K562 (cell line): ENCODE measurements around the gene ICE2. TPM values are rescaled to one million over a fixed set of nuclear protein-coding genes. Genes with fewer than 3 reads are reported as not detected.
A peak's percentile ranks its signal among the peaks of the same experiment; 100 is the strongest.

Experiments
- ARID3A ChIP-seq: IDR thresholded peaks from 2 replicates; pipeline ENCODE4 v1.6.1; 2012; ENCODE audit warnings: low read depth, low read length, improper control_type of control experiment, borderline replicate concordance
- BCOR ChIP-seq: fragments of 450-650 bp; IDR thresholded peaks from 2 replicates; pipeline ENCODE4 v1.6.1; 2016
- CCAR2 ChIP-seq: fragments of 200-400 bp; formaldehyde crosslinking; IDR thresholded peaks from 2 replicates; pipeline ENCODE4 v1.6.1; 2017; ENCODE audit warnings: mild to moderate bottlenecking, low read depth, low read length
- DMBX1 ChIP-seq: fragments of 250-450 bp; sonication (Bioruptor Pico); IDR thresholded peaks from 2 replicates; pipeline ENCODE4 v1.8.0; 2022; ENCODE audit warnings: inconsistent platforms, mild to moderate bottlenecking, moderate library complexity, borderline replicate concordance
- ELF1 ChIP-seq: fragments of 200-800 bp; sonication (Bioruptor generic); IDR thresholded peaks from 2 replicates; pipeline ENCODE4 v1.6.1; 2016; ENCODE audit warnings: missing genetic modification characterization, missing compliant biosample characterization
- ESRRA ChIP-seq: fragments of 450-650 bp; IDR thresholded peaks from 2 replicates; pipeline ENCODE4 v1.6.1; 2014; ENCODE audit warnings: low read depth, mild to moderate bottlenecking, moderate library complexity, borderline replicate concordance
- GTF2B ChIP-seq: IDR thresholded peaks from 2 replicates; pipeline ENCODE4 v1.6.1; 2011; ENCODE audit not compliant: insufficient read length; ENCODE audit errors: extremely low read depth
- HDAC1 ChIP-seq, 2 experiments: fragments of 450-650 bp; IDR thresholded peaks; 2 replicates each; pipeline ENCODE4 v1.6.1; 2016 to 2017; ENCODE audit warnings: inconsistent platforms in 1 of 2, mild to moderate bottlenecking in 1 of 2, moderate library complexity in 1 of 2
- HINFP ChIP-seq: fragments of 450-650 bp; conservative IDR thresholded peaks from 2 replicates; pipeline ENCODE4 v1.6.1; 2016; ENCODE audit warnings: missing genetic modification characterization, low read depth, mild to moderate bottlenecking, control low read depth, missing compliant biosample characterization
- MAX ChIP-seq: sonication (generic); formaldehyde crosslinking; IDR thresholded peaks from 2 replicates; pipeline ENCODE4 v1.9.0; 2022; ENCODE audit warnings: mild to moderate bottlenecking, missing genetic modification reagents
- MECOM ChIP-seq: fragments of 250-450 bp; sonication (Bioruptor Pico); IDR thresholded peaks from 2 replicates; pipeline ENCODE4 v1.8.0; 2022; ENCODE audit warnings: inconsistent platforms
- PHF20 ChIP-seq: fragments of 450-650 bp; IDR thresholded peaks from 2 replicates; pipeline ENCODE4 v1.6.1; 2018; ENCODE audit not compliant: partially characterized antibody
- PTBP1 ChIP-seq: fragments of 200-400 bp; formaldehyde crosslinking; IDR thresholded peaks from 2 replicates; pipeline ENCODE4 v1.6.1; 2017; ENCODE audit warnings: low read depth, low read length
- RBBP5 ChIP-seq: fragments of 200-600 bp; sonication (generic); IDR thresholded peaks from 2 replicates; pipeline ENCODE4 v1.6.1; 2012; ENCODE audit warnings: borderline replicate concordance, mild to moderate bottlenecking, low read length, control low read depth, inconsistent platforms; ENCODE audit not compliant: insufficient read depth, poor library complexity, severe bottlenecking
- RUNX1 ChIP-seq: sonication (generic); IDR thresholded peaks from 2 replicates; pipeline ENCODE4 v1.6.1; 2016; ENCODE audit warnings: antibody characterized with exemption, low read depth
- SMARCA5 ChIP-seq: fragments of 450-650 bp; IDR thresholded peaks from 2 replicates; pipeline ENCODE4 v1.6.1; 2016
- TEAD4 ChIP-seq, 2 experiments: sonication (generic) in 1 of 2; formaldehyde crosslinking in 1 of 2; IDR thresholded peaks; 2 replicates each; pipeline versions ENCODE4 v1.6.1 to v1.8.0; 2012 to 2022; ENCODE audit warnings: borderline replicate concordance in 1 of 2, inconsistent platforms in 1 of 2, low read length in 1 of 2, mild to moderate bottlenecking in 1 of 2, missing genetic modification reagents in 1 of 2
- ZKSCAN1 ChIP-seq: fragments of 150-350 bp; IDR thresholded peaks from 2 replicates; pipeline ENCODE4 v1.6.1; 2016; ENCODE audit warnings: low read depth, low read length
- ZNF253 ChIP-seq: fragments of 250-450 bp; sonication (Bioruptor Pico); conservative IDR thresholded peaks from 2 replicates; pipeline ENCODE4 v1.6.1; 2021; ENCODE audit warnings: mild to moderate bottlenecking
- ZNF507 ChIP-seq: conservative IDR thresholded peaks from 2 replicates; pipeline ENCODE4 v1.6.1; 2017; ENCODE audit warnings: missing genetic modification characterization, missing compliant biosample characterization
- ZNF584 ChIP-seq: fragments of 200-800 bp; sonication (Bioruptor generic); IDR thresholded peaks from 2 replicates; pipeline ENCODE4 v1.6.1; 2016; ENCODE audit warnings: low read depth, mild to moderate bottlenecking, missing genetic modification characterization, missing compliant biosample characterization
- ZNF766 ChIP-seq: fragments of 200-800 bp; sonication (Bioruptor generic); conservative IDR thresholded peaks from 2 replicates; pipeline ENCODE4 v1.6.1; 2016; ENCODE audit warnings: missing genetic modification characterization, missing compliant biosample characterization
- ZNF830 ChIP-seq: fragments of 250-450 bp; sonication (Bioruptor Pico); IDR thresholded peaks from 2 replicates; pipeline ENCODE4 v1.5.0; 2021; ENCODE audit warnings: mild to moderate bottlenecking
- polyA plus RNA-seq, 8 experiments: library from polyadenylated mRNA; depleted of rRNA in 4 of 8; stranded (reverse) in 5 of 8; unstranded in 3 of 8; fragments of >200 nt; fragmentation: Nextera tagmentation in 2 of 8; fragmentation: Illumina TruSeq in 1 of 8; extraction: Ambion mirVana in 2 of 8; extraction: Trizol in 1 of 8; gene quantifications; 2 replicates each; pipeline versions ENCODE4 v1.2.1 to v1.2.3, GENCODE V29; 2011 to 2014; ENCODE audit warnings: inconsistent platforms in 1 of 8, missing spikeins in 1 of 8
- total RNA-seq, 7 experiments: library from RNA; depleted of rRNA in 6 of 7; stranded (reverse); fragments of >200 nt in 6 of 7; fragmentation: Illumina TruSeq in 2 of 7; extraction: Trizol in 2 of 7; gene quantifications; 2 replicates each; pipeline versions ENCODE4 v1.2.1 to v1.2.3, GENCODE V29; 2011 to 2021; ENCODE audit warnings: low replicate concordance in 1 of 7

ICE2 gene
- total and polyA plus RNA-seq, 9 of the 15 experiments (the other 6 are each of a cell fraction or from before 2014, with no cell fraction given) = 21.8 to 87.9 (median 58.1) TPM

GRCh38 chr15:60478566-60479360 lies at the start of gene ICE2 (continued):
- TF ChIP-seq HINFP (tag) = 0 out of 2 replicates have a peak, but pooled peaks have one; percentile 18
- TF ChIP-seq BCOR = 0 out of 2 replicates have a peak, but pooled peaks have one; percentile 19
- peak; percentile 91; the same call in 1 of the 2 replicates for TF ChIP-seq ESRRA
- no peak for TF ChIP-seq ARID3A
- peak; percentile 88 for TF ChIP-seq ELF1 (tag)
- no peak for TF ChIP-seq CCAR2
- TF ChIP-seq ZNF830 = no peak
- TF ChIP-seq ZNF507 (tag) = no peak
- no peak for TF ChIP-seq SMARCA5
- peak; percentile 94 for TF ChIP-seq PHF20
- TF ChIP-seq ZKSCAN1 = no peak
- no peak for TF ChIP-seq ZNF253 (CRISPR knock-in tag)
- no peak for TF ChIP-seq MECOM
- peak; percentile 67; the same call in 1 of the 2 replicates for TF ChIP-seq RUNX1
- no peak for TF ChIP-seq DMBX1
- 0 out of 2 replicates have a peak, but pooled peaks have one; percentile 54 for TF ChIP-seq PTBP1
- peak; percentile 44; the same call in 1 of the 2 replicates for TF ChIP-seq ZNF766 (CRISPR knock-in tag)
- peak; percentile 96 for TF ChIP-seq RBBP5
- TF ChIP-seq ZNF584 = no peak
- TF ChIP-seq TEAD4 (IDR thresholded peaks at IDR 0.05; ENCODE audit: low read length) = peak; percentile 32; the same call in 1 of the 2 replicates
- no peak for TF ChIP-seq TEAD4 (CRISPR knock-in tag; IDR thresholded peaks at IDR 0.05; ENCODE audit: borderline replicate concordance)
- TF ChIP-seq MAX (CRISPR knock-in tag) = peak; percentile 92
- TF ChIP-seq HDAC1 (IDR thresholded peaks at IDR 0.05) = peak in 1 of 2 experiments; percentile 97; a peak in 2 of 4 replicates
- no peak for TF ChIP-seq GTF2B
